DND-41 (cell line): ENCODE data around the gene HIGD1B.

ENCODE experiments used
- EZH2 ChIP-seq: IDR thresholded peaks from 3 replicates; pipeline ENCODE4 v1.6.1; 2012; ENCODE audit warnings: borderline replicate concordance, low read depth, mild to moderate bottlenecking, moderate library complexity, low read length, inconsistent platforms; ENCODE audit not compliant: severe bottlenecking
- TF ChIP-seq, protein P1 (sequence below): IDR thresholded peaks from 2 replicates; pipeline ENCODE4 v1.5.1; 2012; ENCODE audit warnings: borderline replicate concordance, low read length, moderate library complexity, mild to moderate bottlenecking; ENCODE audit not compliant: poor library complexity, severe bottlenecking; ENCODE audit errors: extremely low read depth

DNA sequence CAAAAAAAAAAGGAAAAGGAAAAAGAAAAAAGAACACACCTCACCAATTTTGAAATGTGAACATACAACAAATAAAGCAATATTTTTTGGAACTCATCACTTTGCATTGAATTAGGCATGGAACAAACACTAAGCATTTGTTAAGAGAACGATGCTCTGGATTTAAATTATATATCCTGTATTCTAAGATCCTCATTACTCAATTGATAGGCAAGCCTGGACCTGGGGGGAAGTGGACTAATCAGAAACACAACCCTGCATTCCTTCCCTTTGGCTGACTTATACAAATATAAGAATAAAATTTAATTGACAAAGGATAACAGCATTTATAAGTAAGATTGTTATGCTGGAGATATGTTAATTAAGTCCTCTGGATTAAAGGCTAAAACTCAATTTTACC, 19.8 kb upstream of the HIGD1B start:
- TF ChIP-seq, protein P1, sequence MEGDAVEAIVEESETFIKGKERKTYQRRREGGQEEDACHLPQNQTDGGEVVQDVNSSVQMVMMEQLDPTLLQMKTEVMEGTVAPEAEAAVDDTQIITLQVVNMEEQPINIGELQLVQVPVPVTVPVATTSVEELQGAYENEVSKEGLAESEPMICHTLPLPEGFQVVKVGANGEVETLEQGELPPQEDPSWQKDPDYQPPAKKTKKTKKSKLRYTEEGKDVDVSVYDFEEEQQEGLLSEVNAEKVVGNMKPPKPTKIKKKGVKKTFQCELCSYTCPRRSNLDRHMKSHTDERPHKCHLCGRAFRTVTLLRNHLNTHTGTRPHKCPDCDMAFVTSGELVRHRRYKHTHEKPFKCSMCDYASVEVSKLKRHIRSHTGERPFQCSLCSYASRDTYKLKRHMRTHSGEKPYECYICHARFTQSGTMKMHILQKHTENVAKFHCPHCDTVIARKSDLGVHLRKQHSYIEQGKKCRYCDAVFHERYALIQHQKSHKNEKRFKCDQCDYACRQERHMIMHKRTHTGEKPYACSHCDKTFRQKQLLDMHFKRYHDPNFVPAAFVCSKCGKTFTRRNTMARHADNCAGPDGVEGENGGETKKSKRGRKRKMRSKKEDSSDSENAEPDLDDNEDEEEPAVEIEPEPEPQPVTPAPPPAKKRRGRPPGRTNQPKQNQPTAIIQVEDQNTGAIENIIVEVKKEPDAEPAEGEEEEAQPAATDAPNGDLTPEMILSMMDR = no peak
- TF ChIP-seq EZH2 = no peak
